ENCODE results near the gene ST3GAL3.

- TF ChIP-seq EZH2 (IDR thresholded peaks at IDR 0.05; ENCODE audit: low read depth) (no peak), CTCF (conservative IDR thresholded peaks at IDR 0.05) (no peak)
Observed at GRCh38 chr1:43875331-43875730, 168.0 kb downstream of the ST3GAL3 start.

All from PC-9 (cell line).